Breast epithelium (tissue), 4 donors: ENCODE results near the gene DMXL2. TPM values are rescaled to one million over a fixed set of nuclear protein-coding genes. Genes with fewer than 3 reads are reported as not detected.

Experiments
- DNase-seq, 2 donors: peaks; one replicate each; pipeline ENCODE4 v3.0.0-alpha.2; 2019; ENCODE audit warnings: low spot score in 2 of 2
- H3K27ac ChIP-seq, 2 donors: fragments of 200-600 bp; sonication (generic) in 1 of 2; one replicate each; pipeline ENCODE4 v1.5.1; 2016 to 2019; ENCODE audit warnings: mild to moderate bottlenecking in 1 of 2
- H3K27me3 ChIP-seq, 2 donors: fragments of 200-600 bp; sonication (generic) in 1 of 2; one replicate each; pipeline versions ENCODE4 v1.5.1 to v1.6.0; 2017 to 2019; ENCODE audit warnings: control low read depth in 1 of 2, mild to moderate bottlenecking in 1 of 2
- H3K36me3 ChIP-seq: fragments of 200-600 bp; one replicate; pipeline ENCODE4 v1.5.1; 2019
- H3K4me1 ChIP-seq, 2 donors: fragments of 200-600 bp; sonication (generic); one replicate each; pipeline ENCODE4 v1.5.1; 2016 to 2019; ENCODE audit warnings: control low read depth in 1 of 2
- H3K4me3 ChIP-seq, 3 donors: fragments of 200-600 bp; sonication (generic); 1 replicate in 2 of 3; 2 replicates in 1 of 3; pipeline ENCODE4 v1.5.1; 2016 to 2019; ENCODE audit warnings: mild to moderate bottlenecking in 3 of 3, moderate library complexity in 2 of 3
- H3K9me3 ChIP-seq, 2 donors: fragments of 200-600 bp; sonication (generic) in 1 of 2; one replicate each; pipeline ENCODE4 v1.5.1; 2016 to 2019; ENCODE audit warnings: control low read depth in 1 of 2
- CTCF ChIP-seq, 3 donors: fragments of 450-650 bp; IDR thresholded peaks; one replicate each; pipeline ENCODE4 v1.5.1; 2016 to 2017; ENCODE audit warnings: antibody characterized with exemption in 3 of 3, mild to moderate bottlenecking in 3 of 3, moderate library complexity in 3 of 3
- POLR2A ChIP-seq: fragments of 450-650 bp; IDR thresholded peaks from one replicate; pipeline ENCODE4 v1.6.1; 2016; ENCODE audit warnings: antibody characterized with exemption, mild to moderate bottlenecking, moderate library complexity
- POLR2AphosphoS5 ChIP-seq, 3 donors: sonication (generic); formaldehyde crosslinking; IDR thresholded peaks; one replicate each; pipeline ENCODE4 v1.6.1; 2017; ENCODE audit warnings: antibody characterized with exemption in 3 of 3
- intact Hi-C: fragments of 100-400 bp; cut with DNase I; formaldehyde crosslinking; loops from one replicate; pipeline ENCODE4 v1.15.1; 2023; ENCODE audit warnings: low total_unique reads
- total RNA-seq, 3 donors: library from RNA; depleted of rRNA; stranded (reverse); fragments of >200 nt; gene quantifications; one replicate each; pipeline ENCODE4 v1.1.0, GENCODE V29; 2016

Gene DMXL2
- total RNA-seq, 3 donors from 2014 or later: 28.5 to 73.9 (median 36.4) TPM

GRCh38 chr15:51475736-51476135, 146.8 kb downstream of the DMXL2 start:
- intact Hi-C loops: no loop called here
- H3K4me3 ChIP-seq: no peak overlapping the region
- TF ChIP-seq POLR2A (no peak), CTCF (IDR thresholded peaks at IDR 0.05) (no peak), POLR2AphosphoS5 (IDR thresholded peaks at IDR 0.05) (no peak)
- H3K9me3 ChIP-seq: no peaks in the 10 kb centered on the region
- no peaks in the 10 kb centered on the region for H3K27me3 ChIP-seq
- no peak overlapping the region for H3K27ac ChIP-seq
- no peaks in the 10 kb centered on the region for H3K4me1 ChIP-seq
- no peak for DNase-seq
- no peaks in the 10 kb centered on the region for H3K36me3 ChIP-seq

- Histone ChIP-seq H3K27me3 (no peaks in the 10 kb centered on the region), H3K9me3 (no peaks in the 10 kb centered on the region), H3K4me3 (no peak overlapping the region), H3K4me1 (no peaks in the 10 kb centered on the region), H3K36me3 (no peaks in the 10 kb centered on the region), H3K27ac (no peak overlapping the region)
- no peak for TF ChIP-seq CTCF (IDR thresholded peaks at IDR 0.05)
- no peak for DNase-seq
- intact Hi-C loops: no loop called here
These were observed 152.1 kb downstream of the DMXL2 start for GRCh38 chr15:51470512-51470911.

GRCh38 chr15:51460796-51461195, 161.8 kb downstream of the DMXL2 start:
- Histone ChIP-seq H3K4me1 (no peaks in the 10 kb centered on the region), H3K4me3 (no peak overlapping the region), H3K36me3 (no peaks in the 10 kb centered on the region), H3K27me3 (no peaks in the 10 kb centered on the region), H3K27ac (no peak overlapping the region), H3K9me3 (no peaks in the 10 kb centered on the region)
- no peak for TF ChIP-seq POLR2A
- no peak for TF ChIP-seq CTCF (IDR thresholded peaks at IDR 0.05)
- no peak for TF ChIP-seq POLR2AphosphoS5 (IDR thresholded peaks at IDR 0.05)
- DNase-seq: no peak
- intact Hi-C loops: no loop called here

GRCh38 chr15:51450001-51450400, 172.6 kb downstream of the DMXL2 start:
- intact Hi-C loops: no loop called here
- H3K4me3 ChIP-seq: no peak overlapping the region
- TF ChIP-seq POLR2A: no peak
- no peak for TF ChIP-seq CTCF (IDR thresholded peaks at IDR 0.05)
- no peak for TF ChIP-seq POLR2AphosphoS5 (IDR thresholded peaks at IDR 0.05)
- no peaks in the 10 kb centered on the region for H3K27me3 ChIP-seq
- no peak for DNase-seq
- H3K27ac ChIP-seq: no peak overlapping the region
- no peaks in the 10 kb centered on the region for H3K36me3 ChIP-seq
- H3K9me3 ChIP-seq: no peaks in the 10 kb centered on the region
- no peaks in the 10 kb centered on the region for H3K4me1 ChIP-seq

- Histone ChIP-seq H3K27me3 (no peaks in the 10 kb centered on the region), H3K4me1 (no peaks in the 10 kb centered on the region), H3K9me3 (no peaks in the 10 kb centered on the region), H3K27ac (no peak overlapping the region), H3K36me3 (no peaks in the 10 kb centered on the region), H3K4me3 (no peak overlapping the region)
- no peak for TF ChIP-seq POLR2A
- no peak for TF ChIP-seq POLR2AphosphoS5 (IDR thresholded peaks at IDR 0.05)
- no peak for TF ChIP-seq CTCF (IDR thresholded peaks at IDR 0.05)
- no peak for DNase-seq
- intact Hi-C loops: no loop called here
These were observed 173.8 kb downstream of the DMXL2 start for GRCh38 chr15:51448622-51449399.
